OCI-LY3 (cell line): ENCODE results near the gene GRAMD1A.
"Not testable (repeated sequence)": the region's sequence is repeated elsewhere in the genome, so short reads cannot be mapped to it uniquely, and the experiment has no call there.

Source experiments
- H2AFZ ChIP-seq: fragments of 200-600, 300-600 bp; shearing (Covaris generic); 2 replicates; pipeline ENCODE4 v1.6.0; 2014; ENCODE audit warnings: antibody characterized with exemption, low read depth, low read length
- H3K27ac ChIP-seq: fragments of 200-600, 300-600 bp; sonication (generic); 2 replicates; pipeline ENCODE4 v1.5.1; 2014; ENCODE audit warnings: mild to moderate bottlenecking, low read length, moderate library complexity, mixed read lengths
- H3K27me3 ChIP-seq: fragments of 200-600, 300-600 bp; sonication (generic); 2 replicates; pipeline ENCODE4 v1.6.1; 2014; ENCODE audit warnings: low read depth, low read length, mixed read lengths
- H3K36me3 ChIP-seq: fragments of 200-600, 300-600 bp; sonication (generic); replicated peaks from 2 replicates; pipeline ENCODE3; 2014; ENCODE audit warnings: low read depth, low read length, mixed read lengths
- H3K4me1 ChIP-seq: fragments of 300-600, 200-600 bp; sonication (generic); 2 replicates; pipeline ENCODE4 v1.6.1; 2014; ENCODE audit warnings: low read length, mixed read lengths
- H3K4me2 ChIP-seq: fragments of 200-600, 300-600 bp; sonication (generic); 2 replicates; pipeline ENCODE4 v1.6.1; 2014; ENCODE audit warnings: low read length, mixed read lengths
- H3K4me3 ChIP-seq: fragments of 300-600, 200-600 bp; sonication (generic); 2 replicates; pipeline ENCODE4 v1.5.1; 2014; ENCODE audit warnings: antibody characterized with exemption, mild to moderate bottlenecking, low read length, moderate library complexity
- H3K79me2 ChIP-seq: fragments of 300-600, 200-600 bp; shearing (Covaris generic); 2 replicates; pipeline ENCODE4 v1.6.1; 2014; ENCODE audit warnings: mild to moderate bottlenecking, low read length, mixed read lengths
- H3K9ac ChIP-seq: fragments of 300-600, 200-600 bp; shearing (Covaris generic); 2 replicates; pipeline ENCODE4 v1.6.0; 2014; ENCODE audit warnings: mild to moderate bottlenecking, low read length, moderate library complexity
- H3K9me3 ChIP-seq: fragments of 200-600, 300-600 bp; shearing (Covaris generic); 2 replicates; pipeline ENCODE4 v1.6.1; 2014; ENCODE audit warnings: low read length, mixed read lengths; ENCODE audit not compliant: insufficient read depth
- H4K20me1 ChIP-seq: fragments of 200-600, 300-600 bp; sonication (generic); 2 replicates; pipeline ENCODE4 v1.6.1; 2016; ENCODE audit warnings: low read length, mixed read lengths; ENCODE audit not compliant: insufficient read depth
- EZH2phosphoT487 ChIP-seq: fragments of 200-600 bp; shearing (Covaris generic); IDR thresholded peaks from 2 replicates; pipeline ENCODE4 v1.6.1; 2018; ENCODE audit warnings: antibody characterized with exemption, mixed run types, low read depth
- TF ChIP-seq, protein P1 (sequence below): fragments of 200-600, 300-600 bp; sonication (generic); IDR thresholded peaks from 2 replicates; pipeline ENCODE4 v1.5.1; 2014; ENCODE audit warnings: antibody characterized with exemption, low read length, low read depth

The GRAMD1A gene

DNA sequence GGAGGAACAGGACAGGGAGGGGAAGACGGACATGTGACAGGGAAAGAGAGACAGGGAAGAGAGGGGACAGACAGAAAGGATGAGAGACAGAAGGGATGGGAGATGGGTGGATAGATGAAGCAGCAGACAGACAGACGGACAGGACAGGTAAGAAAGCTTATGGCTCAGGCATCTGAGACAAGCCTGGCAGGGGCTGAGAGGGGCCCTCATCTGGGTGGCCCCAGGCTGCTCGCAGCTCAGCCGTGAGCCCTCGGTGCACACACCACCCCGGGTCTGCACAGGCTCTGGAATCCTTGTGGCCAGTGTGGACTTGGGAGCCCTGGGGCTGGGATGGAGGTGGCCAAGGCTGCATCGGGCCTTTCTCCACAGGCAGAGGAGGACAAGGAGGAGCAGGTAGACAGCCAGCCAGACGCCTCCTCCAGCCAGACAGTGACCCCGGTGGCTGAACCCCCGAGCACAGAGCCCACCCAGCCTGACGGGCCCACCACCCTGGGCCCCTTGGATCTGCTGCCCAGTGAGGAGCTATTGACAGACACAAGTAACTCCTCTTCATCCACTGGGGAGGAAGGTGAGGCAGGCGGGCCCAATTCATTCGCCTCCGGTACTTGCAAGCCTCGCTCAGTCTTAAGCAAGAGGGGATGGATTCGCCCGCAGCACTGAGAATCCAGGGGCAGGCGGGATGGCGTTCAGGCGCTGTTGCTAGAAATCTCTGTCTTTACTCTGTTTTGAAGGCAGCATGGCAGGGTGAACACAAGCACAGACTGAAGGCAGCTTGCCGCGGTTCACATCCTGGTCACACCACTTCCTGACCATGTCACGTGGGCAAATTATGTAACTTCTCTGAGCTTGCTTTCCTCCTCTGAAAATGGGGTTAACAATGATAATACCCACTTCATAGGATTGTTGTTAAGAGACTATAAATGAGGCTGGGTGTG is 14.0 kb downstream of the GRAMD1A start:
- no peak overlapping the region for H3K4me2 ChIP-seq
- no peaks in the 10 kb centered on the region for H4K20me1 ChIP-seq
- no peak overlapping the region for H3K4me3 ChIP-seq
- H3K9ac ChIP-seq, result no peak overlapping the region
- peaks cover 64% of the 10 kb centered on the region for H3K36me3 ChIP-seq
- TF ChIP-seq, protein P1, sequence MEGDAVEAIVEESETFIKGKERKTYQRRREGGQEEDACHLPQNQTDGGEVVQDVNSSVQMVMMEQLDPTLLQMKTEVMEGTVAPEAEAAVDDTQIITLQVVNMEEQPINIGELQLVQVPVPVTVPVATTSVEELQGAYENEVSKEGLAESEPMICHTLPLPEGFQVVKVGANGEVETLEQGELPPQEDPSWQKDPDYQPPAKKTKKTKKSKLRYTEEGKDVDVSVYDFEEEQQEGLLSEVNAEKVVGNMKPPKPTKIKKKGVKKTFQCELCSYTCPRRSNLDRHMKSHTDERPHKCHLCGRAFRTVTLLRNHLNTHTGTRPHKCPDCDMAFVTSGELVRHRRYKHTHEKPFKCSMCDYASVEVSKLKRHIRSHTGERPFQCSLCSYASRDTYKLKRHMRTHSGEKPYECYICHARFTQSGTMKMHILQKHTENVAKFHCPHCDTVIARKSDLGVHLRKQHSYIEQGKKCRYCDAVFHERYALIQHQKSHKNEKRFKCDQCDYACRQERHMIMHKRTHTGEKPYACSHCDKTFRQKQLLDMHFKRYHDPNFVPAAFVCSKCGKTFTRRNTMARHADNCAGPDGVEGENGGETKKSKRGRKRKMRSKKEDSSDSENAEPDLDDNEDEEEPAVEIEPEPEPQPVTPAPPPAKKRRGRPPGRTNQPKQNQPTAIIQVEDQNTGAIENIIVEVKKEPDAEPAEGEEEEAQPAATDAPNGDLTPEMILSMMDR, result no peak
- TF ChIP-seq EZH2phosphoT487, result no peak
- no peak overlapping the region for H2AFZ ChIP-seq
- peaks cover 16% of the 10 kb centered on the region for H3K4me1 ChIP-seq
- no peaks in the 10 kb centered on the region for H3K9me3 ChIP-seq
- no peaks in the 10 kb centered on the region for H3K27me3 ChIP-seq
- H3K79me2 ChIP-seq, result no peaks in the 10 kb centered on the region
- H3K27ac ChIP-seq, result no peak overlapping the region

DNA sequence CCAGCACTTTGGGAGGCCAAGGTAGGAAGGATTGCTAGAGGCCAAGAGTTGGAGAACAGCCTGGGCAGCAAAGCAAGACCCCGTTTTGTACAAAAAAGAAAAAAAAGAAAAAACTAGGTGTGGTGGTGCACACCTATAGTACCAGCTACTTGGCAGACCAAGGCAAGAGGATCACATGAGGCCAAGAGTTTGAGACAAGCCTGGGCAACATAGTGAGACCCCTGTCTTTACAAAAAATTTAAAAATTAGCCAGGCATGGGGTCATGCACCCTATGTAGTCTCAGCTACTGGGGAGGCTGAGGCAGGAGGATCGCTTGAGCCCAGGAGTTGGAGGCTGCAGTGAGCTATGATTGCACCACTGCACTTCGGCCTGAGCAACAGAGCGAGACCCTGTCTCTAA is 14.7 kb downstream of the GRAMD1A start:
- not testable (repeated sequence) for H3K4me3 ChIP-seq, H2AFZ ChIP-seq, H4K20me1 ChIP-seq, H3K27me3 ChIP-seq, H3K9me3 ChIP-seq, H3K4me2 ChIP-seq, H3K9ac ChIP-seq, H3K27ac ChIP-seq, H3K79me2 ChIP-seq
- peaks cover 16% of the 10 kb centered on the region for H3K4me1 ChIP-seq
- peaks cover 64% of the 10 kb centered on the region for H3K36me3 ChIP-seq

DNA sequence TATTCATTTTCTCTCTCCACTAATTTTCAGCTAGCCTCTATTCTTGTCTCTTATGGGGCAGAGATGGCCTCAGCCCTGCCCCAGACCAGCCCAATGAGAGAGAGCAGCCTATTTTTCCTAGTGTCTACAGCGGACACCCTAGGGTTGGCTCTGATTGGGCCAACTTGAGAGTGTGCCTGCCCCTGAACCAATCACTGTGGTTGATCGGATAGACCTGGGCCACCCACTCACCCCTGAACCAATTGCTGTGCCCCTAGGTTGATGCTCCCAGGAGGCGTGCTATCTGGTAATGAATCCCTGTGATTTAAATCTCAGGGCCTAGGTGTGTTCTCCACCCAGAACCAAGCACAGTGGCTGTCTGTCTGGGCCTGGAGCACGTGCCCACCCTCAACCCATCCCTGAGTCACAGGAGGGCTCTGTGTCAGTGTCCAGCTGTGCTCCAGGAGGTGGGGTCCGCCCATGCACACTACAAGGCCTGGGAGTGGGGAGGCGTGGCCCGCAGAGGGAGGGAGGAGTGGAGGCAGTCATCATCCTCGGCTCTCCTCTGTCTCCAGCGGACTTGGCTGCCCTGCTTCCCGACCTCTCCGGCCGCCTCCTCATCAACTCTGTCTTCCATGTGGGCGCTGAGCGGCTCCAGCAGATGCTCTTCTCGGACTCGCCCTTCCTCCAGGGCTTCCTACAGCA is 15.3 kb downstream of the GRAMD1A start:
- Histone ChIP-seq H2AFZ (no peak overlapping the region), H3K4me2 (no peak overlapping the region), H3K79me2 (no peaks in the 10 kb centered on the region), H3K9ac (no peak overlapping the region), H3K27me3 (no peaks in the 10 kb centered on the region), H3K9me3 (no peaks in the 10 kb centered on the region), H3K4me3 (no peak overlapping the region), H3K36me3 (peaks cover 59% of the 10 kb centered on the region), H3K27ac (no peak overlapping the region), H3K4me1 (peaks cover 16% of the 10 kb centered on the region), H4K20me1 (no peaks in the 10 kb centered on the region)
- TF ChIP-seq, protein P1, result no peak
- TF ChIP-seq EZH2phosphoT487, result no peak

DNA sequence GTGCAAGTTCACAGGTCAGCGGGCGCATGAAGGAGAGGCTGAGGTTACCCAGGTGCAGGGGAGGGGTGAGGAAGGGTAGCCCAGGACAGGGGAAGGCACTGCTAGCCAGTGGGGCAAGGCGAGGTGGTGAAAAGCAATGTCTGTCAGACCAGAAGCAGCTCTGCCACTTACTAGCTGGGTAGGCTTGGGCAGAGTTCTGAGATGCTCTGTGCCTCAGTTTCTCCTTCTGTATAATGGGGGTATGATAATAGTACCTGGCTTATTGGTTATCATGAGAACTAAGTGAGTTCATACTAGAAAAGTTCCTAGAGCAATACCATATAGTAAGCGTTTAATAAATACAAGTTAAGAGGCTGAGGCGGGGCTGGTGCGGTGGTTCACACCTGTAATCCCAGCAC is 15.8 kb downstream of the GRAMD1A start:
- Histone ChIP-seq H4K20me1 (no peaks in the 10 kb centered on the region; the same call in 1 of the 2 replicates), H3K4me3 (no peak overlapping the region), H3K9me3 (no peaks in the 10 kb centered on the region), H3K36me3 (peaks cover 60% of the 10 kb centered on the region), H3K79me2 (no peaks in the 10 kb centered on the region), H3K9ac (no peak overlapping the region), H2AFZ (no peak overlapping the region), H3K27ac (no peak overlapping the region), H3K27me3 (no peaks in the 10 kb centered on the region), H3K4me1 (peaks cover 16% of the 10 kb centered on the region), H3K4me2 (no peak overlapping the region)
- TF ChIP-seq, protein P1, result no peak
- TF ChIP-seq EZH2phosphoT487, result no peak
